ENCODE results near the gene GOLGA6L22.
"Not testable (repeated sequence)": the region's sequence is repeated elsewhere in the genome, so short reads cannot be mapped to it uniquely, and the experiment has no call there.

DNA sequence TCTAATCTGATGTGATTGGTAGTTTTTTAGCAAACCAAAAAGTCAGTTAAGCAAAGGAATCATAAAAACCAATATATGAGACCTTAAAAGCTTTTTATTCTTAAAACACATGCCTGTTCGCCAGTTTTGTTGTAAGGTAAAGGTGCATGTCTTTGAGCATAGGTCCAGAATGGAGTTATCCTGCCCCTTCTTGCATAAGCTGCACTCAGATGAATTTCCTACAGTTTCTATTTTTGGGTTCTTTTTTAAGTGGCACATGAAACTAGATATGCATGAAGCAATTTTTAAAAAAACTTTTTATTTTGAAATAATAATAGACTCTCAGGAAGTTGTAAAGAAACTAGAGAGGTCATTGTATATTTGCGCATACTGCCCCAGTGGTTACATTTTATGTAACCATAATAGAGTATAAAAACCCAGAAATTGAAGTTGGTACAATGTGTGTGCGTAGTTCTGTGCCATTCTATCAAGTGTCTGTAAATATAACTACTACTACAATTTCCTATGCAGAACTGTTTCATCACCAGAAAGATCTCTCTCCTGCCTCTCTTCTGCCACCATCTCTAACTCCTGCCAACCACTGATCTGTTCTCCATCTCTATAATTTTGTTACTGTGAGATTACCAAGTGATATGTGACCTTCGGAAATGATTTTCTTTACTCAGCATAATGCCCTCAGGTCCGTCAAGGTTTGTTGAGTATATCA lies 39.7 kb downstream of the GOLGA6L22 start:
- TF ChIP-seq, protein P1, sequence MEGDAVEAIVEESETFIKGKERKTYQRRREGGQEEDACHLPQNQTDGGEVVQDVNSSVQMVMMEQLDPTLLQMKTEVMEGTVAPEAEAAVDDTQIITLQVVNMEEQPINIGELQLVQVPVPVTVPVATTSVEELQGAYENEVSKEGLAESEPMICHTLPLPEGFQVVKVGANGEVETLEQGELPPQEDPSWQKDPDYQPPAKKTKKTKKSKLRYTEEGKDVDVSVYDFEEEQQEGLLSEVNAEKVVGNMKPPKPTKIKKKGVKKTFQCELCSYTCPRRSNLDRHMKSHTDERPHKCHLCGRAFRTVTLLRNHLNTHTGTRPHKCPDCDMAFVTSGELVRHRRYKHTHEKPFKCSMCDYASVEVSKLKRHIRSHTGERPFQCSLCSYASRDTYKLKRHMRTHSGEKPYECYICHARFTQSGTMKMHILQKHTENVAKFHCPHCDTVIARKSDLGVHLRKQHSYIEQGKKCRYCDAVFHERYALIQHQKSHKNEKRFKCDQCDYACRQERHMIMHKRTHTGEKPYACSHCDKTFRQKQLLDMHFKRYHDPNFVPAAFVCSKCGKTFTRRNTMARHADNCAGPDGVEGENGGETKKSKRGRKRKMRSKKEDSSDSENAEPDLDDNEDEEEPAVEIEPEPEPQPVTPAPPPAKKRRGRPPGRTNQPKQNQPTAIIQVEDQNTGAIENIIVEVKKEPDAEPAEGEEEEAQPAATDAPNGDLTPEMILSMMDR (IDR thresholded peaks at IDR 0.05 in 8 of 11, conservative IDR thresholded peaks at IDR 0.05 in 3 of 11): not testable (repeated sequence)
- TF ChIP-seq POLR2AphosphoS5, POLR2A (IDR thresholded peaks at IDR 0.05): not testable (repeated sequence)
